Measurements from ENCODE around the gene DTD2.
A peak's percentile ranks its signal among the peaks of the same experiment; 100 is the strongest.

DTD2 gene

GRCh38 chr14:31405599-31406232, 51.6 kb downstream of the DTD2 start:
- no peak for DNase-seq (ENCODE audit: low spot score)
- H3K36me3 Mint-ChIP-seq (ENCODE audit: low read depth) = peaks cover 6% of the 10 kb centered on the region
- no peaks in the 10 kb centered on the region for H3K9me3 Mint-ChIP-seq
- H3K4me1 Mint-ChIP-seq (ENCODE audit: low read depth) = peaks cover 7% of the 10 kb centered on the region
- no peak overlapping the region for H3K27ac Mint-ChIP-seq
- H3K4me3 Mint-ChIP-seq = no peak overlapping the region
- H3K27me3 Mint-ChIP-seq (ENCODE audit: low read depth) = no peaks in the 10 kb centered on the region

DNA sequence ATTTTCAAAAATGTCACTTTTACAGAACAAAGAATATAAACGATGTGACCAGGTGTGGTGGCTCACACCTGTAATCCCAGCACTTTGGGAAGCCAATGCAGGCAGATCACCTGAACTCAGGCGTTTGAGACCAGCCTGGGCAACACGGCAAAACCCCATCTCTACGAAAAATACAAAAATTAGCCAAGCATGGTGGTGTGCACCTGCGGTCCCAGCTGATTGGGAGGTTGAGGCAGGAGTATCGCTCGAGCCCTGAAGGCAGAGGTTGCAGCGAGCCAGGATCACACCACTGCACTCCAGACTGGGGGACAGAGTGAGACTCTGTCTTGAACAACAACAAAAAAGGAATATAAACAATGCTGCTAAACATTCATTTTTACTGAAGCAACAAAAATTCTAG, 52.2 kb downstream of the DTD2 start:
- Mint-ChIP-seq H3K4me1 (ENCODE audit: low read depth) (peaks cover 6% of the 10 kb centered on the region), H3K36me3 (ENCODE audit: low read depth) (peaks cover 7% of the 10 kb centered on the region), H3K27ac (no peak overlapping the region), H3K9me3 (no peaks in the 10 kb centered on the region), H3K27me3 (ENCODE audit: low read depth) (no peaks in the 10 kb centered on the region), H3K4me3 (no peak overlapping the region)
- DNase-seq (ENCODE audit: low spot score) = no peak

GRCh38 chr14:31403707-31404106, 53.6 kb downstream of the DTD2 start:
- H3K9me3 Mint-ChIP-seq = no peaks in the 10 kb centered on the region
- peaks cover 8% of the 10 kb centered on the region for H3K4me1 Mint-ChIP-seq (ENCODE audit: low read depth)
- no peak overlapping the region for H3K27ac Mint-ChIP-seq
- peaks cover 4% of the 10 kb centered on the region for H3K36me3 Mint-ChIP-seq (ENCODE audit: low read depth)
- no peak for DNase-seq (ENCODE audit: low spot score)
- H3K4me3 Mint-ChIP-seq = no peak overlapping the region
- H3K27me3 Mint-ChIP-seq (ENCODE audit: low read depth) = no peaks in the 10 kb centered on the region

GRCh38 chr14:31402764-31403439, 54.4 kb downstream of the DTD2 start:
- no peak for DNase-seq (ENCODE audit: low spot score)
- no peaks in the 10 kb centered on the region for H3K27me3 Mint-ChIP-seq (ENCODE audit: low read depth)
- peaks cover 8% of the 10 kb centered on the region for H3K4me1 Mint-ChIP-seq (ENCODE audit: low read depth)
- no peaks in the 10 kb centered on the region for H3K9me3 Mint-ChIP-seq
- H3K27ac Mint-ChIP-seq = no peak overlapping the region
- no peak overlapping the region for H3K4me3 Mint-ChIP-seq
- H3K36me3 Mint-ChIP-seq (ENCODE audit: low read depth) = peaks cover 7% of the 10 kb centered on the region

- Mint-ChIP-seq H3K9me3 (no peaks in the 10 kb centered on the region), H3K4me3 (no peak overlapping the region), H3K36me3 (ENCODE audit: low read depth) (peaks cover 7% of the 10 kb centered on the region), H3K27me3 (ENCODE audit: low read depth) (no peaks in the 10 kb centered on the region), H3K27ac (no peak overlapping the region), H3K4me1 (ENCODE audit: low read depth) (peaks cover 8% of the 10 kb centered on the region)
- no peak for DNase-seq (ENCODE audit: low spot score)
Measured at GRCh38 chr14:31401369-31401932, 55.9 kb downstream of the DTD2 start.

DNA sequence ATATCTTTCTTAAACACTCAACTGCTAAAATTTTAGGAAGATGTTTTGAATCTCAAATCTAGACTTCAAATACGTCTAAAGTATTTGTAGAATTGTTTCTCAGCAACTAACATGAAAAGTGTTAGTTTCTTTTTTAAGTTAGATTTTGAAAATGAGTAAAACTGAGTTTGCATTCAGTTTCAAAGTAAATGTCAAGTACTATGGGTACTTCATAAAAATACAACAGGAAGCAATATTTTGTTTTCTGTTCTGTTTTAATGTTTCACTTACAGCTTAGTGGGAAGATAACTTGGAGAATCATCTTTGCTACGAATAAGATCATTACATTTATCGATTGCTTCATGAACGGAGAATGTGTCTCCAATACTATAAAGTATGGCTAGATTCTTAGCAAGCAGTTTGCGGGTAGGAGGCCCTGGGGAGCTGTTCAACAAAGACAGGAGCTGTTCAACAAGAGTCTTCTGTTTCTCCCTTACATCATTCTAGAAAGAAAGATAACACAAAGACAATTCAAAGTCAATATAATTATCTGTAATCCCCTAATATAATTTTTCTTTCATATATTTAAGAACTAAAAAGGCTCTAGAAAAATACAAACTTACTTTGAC, 57.2 kb downstream of the DTD2 start:
- no peaks in the 10 kb centered on the region for H3K27me3 Mint-ChIP-seq (ENCODE audit: low read depth)
- H3K36me3 Mint-ChIP-seq (ENCODE audit: low read depth) = peaks cover 7% of the 10 kb centered on the region
- H3K4me1 Mint-ChIP-seq (ENCODE audit: low read depth) = peaks cover 8% of the 10 kb centered on the region
- H3K9me3 Mint-ChIP-seq = no peaks in the 10 kb centered on the region
- H3K27ac Mint-ChIP-seq = peak overlapping the region; percentile 42
- peak overlapping the region; percentile 0 for H3K4me3 Mint-ChIP-seq
- no peak for DNase-seq (ENCODE audit: low spot score)

Data from T-helper 2 cell treated with Interferon-gamma antibody and Interleukin-4, amounts not matched to agents 5 μg/mL and 100 μg/mL, for 36 hours (primary cell).